Pancreas (tissue), 10 donors: ENCODE measurements around the gene DLGAP1. TPM values are rescaled to one million over a fixed set of nuclear protein-coding genes. Genes with fewer than 3 reads are reported as not detected.

ENCODE experiments used
- ATAC-seq, 4 donors: fragments of 200-7000 bp; cut with Tn5 transposase; one replicate each; pipeline versions ENCODE4 v1.8.0 to v1.9.1; 2020; ENCODE audit warnings: mild to moderate bottlenecking in 4 of 4, moderate library complexity in 4 of 4
- DNase-seq, 6 donors: peaks; one replicate each; pipeline ENCODE4 v3.0.0-alpha.2; 2020
- FAIRE-seq: peaks from 2 replicates; lab custom pipeline; 2012; peaks lifted over from hg19 to GRCh38; lab: Jason Lieb, UNC
- H3K27ac ChIP-seq, 4 donors: fragments of 200-600 bp; sonication (generic); 1 replicate in 3 of 4; 2 replicates in 1 of 4; pipeline versions ENCODE4 v1.5.0 to v1.8.0; 2020
- H3K27me3 ChIP-seq, 4 donors: fragments of 200-600 bp; one replicate each; pipeline ENCODE4 v1.8.0; 2021
- H3K36me3 ChIP-seq, 3 donors: fragments of 200-600 bp; sonication (generic) in 1 of 3; one replicate each; pipeline versions ENCODE4 v1.5.0 to v1.8.0; 2020 to 2021
- H3K4me1 ChIP-seq, 3 donors: fragments of 200-600 bp; one replicate each; pipeline ENCODE4 v1.8.0; 2021
- H3K4me3 ChIP-seq, 4 donors: fragments of 200-600 bp; sonication (generic) in 2 of 4; one replicate each; pipeline versions ENCODE4 v1.5.0 to v1.8.0; 2020 to 2021
- H3K9me3 ChIP-seq, 4 donors: fragments of 200-600 bp; one replicate each; pipeline ENCODE4 v1.8.0; 2021
- CTCF ChIP-seq, 4 donors: fragments of 200-600 bp; sonication (generic) in 3 of 4; IDR thresholded peaks; one replicate each; pipeline versions ENCODE4 v1.5.0 to v1.8.0; 2021; ENCODE audit warnings: antibody characterized with exemption in 4 of 4
- WGBS, 2 donors: extraction: QIAGEN DNeasy Blood & Tissue Kit; methylation state at CpG; one replicate each; pipeline ENCODE4 v1.1.7; 2013; 5-methylcytosine and 5-hydroxymethylcytosine counted together
- intact Hi-C, 3 donors: fragments of 100-400 bp; cut with DNase I; formaldehyde crosslinking; loops; one replicate each; pipeline versions ENCODE4 v1.11.1 to v1.14.2; 2022
- polyA plus RNA-seq, 2 donors: library from polyadenylated mRNA; stranded (reverse); fragments of 200-250 nt; gene quantifications; one replicate each; pipeline ENCODE4 v1.2.3, GENCODE V29; 2013
- total RNA-seq, 6 donors: library from RNA; stranded (reverse); fragmentation: NEBNext Ultra II Directional in 4 of 6; extraction: Animal tissue kit (Norgen Biotek cat#: 25700) in 4 of 6; gene quantifications; one replicate each; pipeline versions ENCODE4 v1.2.1 to v1.2.4, GENCODE V29; 2021 to 2023
- donor health status: healthy with polysubstance abuse.
- donor health status: DM: no; HTN: no; CAD: no; lungs with moderate emphysema.
- donor health status: DM: no; HTN: no; CAD: no.
- donor health status: control.
- donor health status: control.
- donor health status: Bipolar disorder and iron deficiency.
- donor health status: DM: yes; HTN: yes; CAD: no.
- donor health status: DM: no; HTN: no; CAD: no.
- donor health status: DM: no; HTN: no; CAD: no.
- donor health status: DM: yes; HTN: yes; CAD: no.

Gene DLGAP1
- total and polyA plus RNA-seq, 8 donors, result 0.12 to 0.62 (median 0.30) TPM; not detected in 2

GRCh38 chr18:4142876-4143275 lies 312.2 kb downstream of the DLGAP1 start:
- ATAC-seq (no peak), DNase-seq (no peak), FAIRE-seq (no peak)
- intact Hi-C loops, result no loop called here
- 87 to 89% methylated on average over 5 of the region's 5 CpGs for WGBS, 2 donors
- Histone ChIP-seq H3K27ac (no peak overlapping the region), H3K36me3 (no peaks in the 10 kb centered on the region), H3K4me3 (no peak overlapping the region), H3K27me3 (no peaks in the 10 kb centered on the region), H3K9me3 (no peaks in the 10 kb centered on the region), H3K4me1 (no peaks in the 10 kb centered on the region)
- TF ChIP-seq CTCF (IDR thresholded peaks at IDR 0.05), result no peak

- WGBS, 2 donors, result 81 to 89% methylated on average over 6 of the region's 6 CpGs
- intact Hi-C loops, result no loop called here
- ATAC-seq (no peak), FAIRE-seq (no peak), DNase-seq (no peak)
- Histone ChIP-seq H3K9me3 (no peaks in the 10 kb centered on the region), H3K36me3 (no peaks in the 10 kb centered on the region), H3K27me3 (no peaks in the 10 kb centered on the region), H3K27ac (no peak overlapping the region), H3K4me3 (no peak overlapping the region), H3K4me1 (no peaks in the 10 kb centered on the region)
- no peak for TF ChIP-seq CTCF (IDR thresholded peaks at IDR 0.05)
Measured at GRCh38 chr18:4134700-4135099, 320.4 kb downstream of the DLGAP1 start.

- H3K27ac ChIP-seq, result no peak overlapping the region
- no peaks in the 10 kb centered on the region for H3K36me3 ChIP-seq
- no peak for TF ChIP-seq CTCF (IDR thresholded peaks at IDR 0.05)
- H3K9me3 ChIP-seq, result no peaks in the 10 kb centered on the region
- DNase-seq (no peak), FAIRE-seq (no peak), ATAC-seq (no peak)
- intact Hi-C loops, result no loop called here
- no peaks in the 10 kb centered on the region for H3K27me3 ChIP-seq
- H3K4me3 ChIP-seq, result no peak overlapping the region
- WGBS, 2 donors, result 44 to 50% methylated on average over 12 of the region's 12 CpGs
- H3K4me1 ChIP-seq, result no peaks in the 10 kb centered on the region
Measured at GRCh38 chr18:4130734-4131719, 324.1 kb downstream of the DLGAP1 start.

GRCh38 chr18:4126939-4127338 lies 328.2 kb downstream of the DLGAP1 start:
- DNase-seq, result no peak
- no peak for ATAC-seq
- Histone ChIP-seq H3K27ac (no peak overlapping the region), H3K4me1 (no peaks in the 10 kb centered on the region), H3K36me3 (no peaks in the 10 kb centered on the region), H3K9me3 (no peaks in the 10 kb centered on the region), H3K27me3 (no peaks in the 10 kb centered on the region), H3K4me3 (no peak overlapping the region)
- FAIRE-seq, result no peak
- intact Hi-C loops, result no loop called here
- 76 to 93% methylated on average over 1 of the region's 1 CpG for WGBS, 2 donors
- no peak for TF ChIP-seq CTCF (IDR thresholded peaks at IDR 0.05)
